Prostate gland (tissue), 2 donors: ENCODE results near the gene GMPPA.

Experiments used
- POLR2A ChIP-seq: fragments of 450-650 bp; IDR thresholded peaks from one replicate; pipeline ENCODE4 v1.6.1; 2016; ENCODE audit warnings: antibody characterized with exemption, mild to moderate bottlenecking
- TF ChIP-seq, protein P1 (sequence below), 4 experiments: fragments of 200-600 bp in 2 of 4; fragments of 450-650 bp in 2 of 4; sonication (generic) in 2 of 4; IDR thresholded peaks; 1 replicate in 3 of 4; 2 replicates in 1 of 4; pipeline ENCODE4 v1.5.1; 2016 to 2019; ENCODE audit warnings: antibody characterized with exemption in 4 of 4, mild to moderate bottlenecking in 2 of 4, moderate library complexity in 2 of 4

DNA sequence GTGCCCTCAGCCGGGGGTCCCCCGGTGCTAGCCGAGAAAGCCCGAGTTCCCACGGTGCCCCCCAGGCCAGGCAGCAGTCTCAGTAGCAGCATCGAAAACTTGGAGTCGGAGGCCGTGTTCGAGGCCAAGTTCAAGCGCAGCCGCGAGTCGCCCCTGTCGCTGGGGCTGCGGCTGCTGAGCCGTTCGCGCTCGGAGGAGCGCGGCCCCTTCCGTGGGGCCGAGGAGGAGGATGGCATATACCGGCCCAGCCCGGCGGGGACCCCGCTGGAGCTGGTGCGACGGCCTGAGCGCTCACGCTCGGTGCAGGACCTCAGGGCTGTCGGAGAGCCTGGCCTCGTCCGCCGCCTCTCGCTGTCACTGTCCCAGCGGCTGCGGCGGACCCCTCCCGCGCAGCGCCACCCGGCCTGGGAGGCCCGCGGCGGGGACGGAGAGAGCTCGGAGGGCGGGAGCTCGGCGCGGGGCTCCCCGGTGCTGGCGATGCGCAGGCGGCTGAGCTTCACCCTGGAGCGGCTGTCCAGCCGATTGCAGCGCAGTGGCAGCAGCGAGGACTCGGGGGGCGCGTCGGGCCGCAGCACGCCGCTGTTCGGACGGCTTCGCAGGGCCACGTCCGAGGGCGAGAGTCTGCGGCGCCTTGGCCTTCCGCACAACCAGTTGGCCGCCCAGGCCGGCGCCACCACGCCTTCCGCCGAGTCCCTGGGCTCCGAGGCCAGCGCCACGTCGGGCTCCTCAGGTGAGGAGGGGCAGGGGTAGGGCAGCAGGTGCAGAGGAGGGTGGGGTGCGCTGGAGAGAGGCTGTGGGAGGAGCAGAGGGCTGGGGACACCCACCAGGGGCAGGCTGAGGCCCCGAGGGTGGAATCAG is 14.1 kb upstream of the GMPPA start:
- TF ChIP-seq, protein P1, sequence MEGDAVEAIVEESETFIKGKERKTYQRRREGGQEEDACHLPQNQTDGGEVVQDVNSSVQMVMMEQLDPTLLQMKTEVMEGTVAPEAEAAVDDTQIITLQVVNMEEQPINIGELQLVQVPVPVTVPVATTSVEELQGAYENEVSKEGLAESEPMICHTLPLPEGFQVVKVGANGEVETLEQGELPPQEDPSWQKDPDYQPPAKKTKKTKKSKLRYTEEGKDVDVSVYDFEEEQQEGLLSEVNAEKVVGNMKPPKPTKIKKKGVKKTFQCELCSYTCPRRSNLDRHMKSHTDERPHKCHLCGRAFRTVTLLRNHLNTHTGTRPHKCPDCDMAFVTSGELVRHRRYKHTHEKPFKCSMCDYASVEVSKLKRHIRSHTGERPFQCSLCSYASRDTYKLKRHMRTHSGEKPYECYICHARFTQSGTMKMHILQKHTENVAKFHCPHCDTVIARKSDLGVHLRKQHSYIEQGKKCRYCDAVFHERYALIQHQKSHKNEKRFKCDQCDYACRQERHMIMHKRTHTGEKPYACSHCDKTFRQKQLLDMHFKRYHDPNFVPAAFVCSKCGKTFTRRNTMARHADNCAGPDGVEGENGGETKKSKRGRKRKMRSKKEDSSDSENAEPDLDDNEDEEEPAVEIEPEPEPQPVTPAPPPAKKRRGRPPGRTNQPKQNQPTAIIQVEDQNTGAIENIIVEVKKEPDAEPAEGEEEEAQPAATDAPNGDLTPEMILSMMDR (IDR thresholded peaks at IDR 0.05), result no peak
- TF ChIP-seq POLR2A, result no peak
